ENCODE measurements around the gene MISP. TPM values are rescaled to one million over a fixed set of nuclear protein-coding genes. Genes with fewer than 3 reads are reported as not detected.

The MISP gene
- polyA plus RNA-seq, 4 donors: 0.44 to 10.6 (median 6.8) TPM

- no peak for DNase-seq (ENCODE audit: low read depth in 4 of 4, low spot score in 3 of 4)
Measured at GRCh38 chr19:805600-806550, 55.0 kb downstream of the MISP start.

- DNase-seq (ENCODE audit: low read depth in 4 of 4, low spot score in 3 of 4): no peak
Measured at GRCh38 chr19:806815-807421, 56.0 kb downstream of the MISP start.

- no peak for DNase-seq (ENCODE audit: low read depth in 4 of 4, low spot score in 3 of 4)
Measured at GRCh38 chr19:807627-808422, 56.9 kb downstream of the MISP start.

GRCh38 chr19:808423-808775, 57.5 kb downstream of the MISP start:
- no peak for DNase-seq (ENCODE audit: low read depth in 4 of 4, low spot score in 3 of 4)

- no peak for DNase-seq (ENCODE audit: low read depth in 4 of 4, low spot score in 3 of 4)
Measured at GRCh38 chr19:810077-810855, 59.4 kb downstream of the MISP start.

GRCh38 chr19:810883-811489, 60.1 kb downstream of the MISP start:
- DNase-seq (ENCODE audit: low read depth in 4 of 4, low spot score in 3 of 4): no peak

GRCh38 chr19:811506-812048, 60.7 kb downstream of the MISP start:
- DNase-seq (ENCODE audit: low read depth in 4 of 4, low spot score in 3 of 4): no peak

- no peak for DNase-seq (ENCODE audit: low read depth in 4 of 4, low spot score in 3 of 4)
Measured at GRCh38 chr19:812049-812746, 61.3 kb downstream of the MISP start.

- no peak for DNase-seq (ENCODE audit: low read depth in 4 of 4, low spot score in 3 of 4)
Measured at GRCh38 chr19:812747-813218, 61.9 kb downstream of the MISP start.

GRCh38 chr19:813219-814151, 62.6 kb downstream of the MISP start:
- DNase-seq (ENCODE audit: low read depth in 4 of 4, low spot score in 3 of 4): no peak

Other genes with a start within 250 kb of the MISP start
- gene TPGS1, start 243.6 kb upstream of the MISP start, polyA plus RNA-seq (ENCODE audit: insufficient read length in 4 of 4): 10 to 100 TPM in 2 of 4 donors, 1 to 10 TPM in 2; 5.3 to 16.9 (median 9.5) TPM
- 10 to 100 TPM; 50.0 to 71.2 (median 60.9) TPM for gene CDC34, start 219.4 kb upstream of the MISP start, polyA plus RNA-seq (ENCODE audit: insufficient read length in 4 of 4)
- gene GZMM, start 207.1 kb upstream of the MISP start, polyA plus RNA-seq (ENCODE audit: insufficient read length in 4 of 4): under 1 TPM in 3 of 4 donors, not detected in 1; 0.23 to 0.94 (median 0.37) TPM
- 100 to 1,000 TPM; 264 to 534 (median 410) TPM for gene BSG, start 178.5 kb upstream of the MISP start, polyA plus RNA-seq (ENCODE audit: insufficient read length in 4 of 4)
- gene HCN2, start 161.2 kb upstream of the MISP start, polyA plus RNA-seq (ENCODE audit: insufficient read length in 4 of 4): under 1 TPM; 0.19 to 0.74 (median 0.38) TPM
- gene POLRMT, start 117.6 kb upstream of the MISP start, polyA plus RNA-seq (ENCODE audit: insufficient read length in 4 of 4): 10 to 100 TPM; 37.1 to 65.9 (median 53.1) TPM
- under 1 TPM; 0.11 to 0.55 (median 0.34) TPM for gene FGF22, start 111.2 kb upstream of the MISP start, polyA plus RNA-seq (ENCODE audit: insufficient read length in 4 of 4)
- 10 to 100 TPM; 19.4 to 37.5 (median 20.5) TPM for gene RNF126, start 87.9 kb upstream of the MISP start, polyA plus RNA-seq (ENCODE audit: insufficient read length in 4 of 4)
- 10 to 100 TPM; 14.3 to 18.8 (median 17.7) TPM for gene FSTL3, start 74.7 kb upstream of the MISP start, polyA plus RNA-seq (ENCODE audit: insufficient read length in 4 of 4)
- gene PRSS57, start 55.7 kb upstream of the MISP start, polyA plus RNA-seq (ENCODE audit: insufficient read length in 4 of 4): under 1 TPM in 3 of 4 donors, not detected in 1; 0.22 to 0.46 (median 0.23) TPM
- 100 to 1,000 TPM in 1 of 4 donors, 10 to 100 TPM in 3; 63.6 to 111 (median 78.1) TPM for gene PALM, start 42.2 kb upstream of the MISP start, polyA plus RNA-seq (ENCODE audit: insufficient read length in 4 of 4)
- gene PTBP1, start 46.3 kb downstream of the MISP start, polyA plus RNA-seq (ENCODE audit: insufficient read length in 4 of 4): 100 to 1,000 TPM; 292 to 417 (median 389) TPM
- gene PLPPR3, start 70.8 kb downstream of the MISP start, polyA plus RNA-seq (ENCODE audit: insufficient read length in 4 of 4): 10 to 100 TPM; 10.3 to 18.9 (median 11.4) TPM
- 1 to 10 TPM in 2 of 4 donors, under 1 TPM in 2; 0.86 to 3.6 (median 1.1) TPM for gene AZU1, start 76.7 kb downstream of the MISP start, polyA plus RNA-seq (ENCODE audit: insufficient read length in 4 of 4)
- gene PRTN3, start 89.9 kb downstream of the MISP start, polyA plus RNA-seq (ENCODE audit: insufficient read length in 4 of 4): 1 to 10 TPM in 2 of 4 donors, under 1 TPM in 2; 0.59 to 2.0 (median 1.0) TPM
- 1 to 10 TPM in 1 of 4 donors, under 1 TPM in 1, not detected in 2; 0.48 to 1.1 TPM for gene ELANE, start 101.2 kb downstream of the MISP start, polyA plus RNA-seq (ENCODE audit: insufficient read length in 4 of 4)
- 10 to 100 TPM in 1 of 4 donors, 1 to 10 TPM in 3; 2.3 to 12.9 (median 3.6) TPM for gene CFD, start 108.6 kb downstream of the MISP start, polyA plus RNA-seq (ENCODE audit: insufficient read length in 4 of 4)
- gene MED16, start 142.1 kb downstream of the MISP start, polyA plus RNA-seq (ENCODE audit: insufficient read length in 4 of 4): 10 to 100 TPM; 46.5 to 86.8 (median 53.7) TPM
- not detected for gene RNU6-9, start 142.4 kb downstream of the MISP start, polyA plus RNA-seq (ENCODE audit: insufficient read length in 4 of 4)
- gene R3HDM4, start 162.1 kb downstream of the MISP start, polyA plus RNA-seq (ENCODE audit: insufficient read length in 4 of 4): 10 to 100 TPM; 39.3 to 61.2 (median 47.8) TPM
- gene KISS1R, start 166.2 kb downstream of the MISP start, polyA plus RNA-seq (ENCODE audit: insufficient read length in 4 of 4): under 1 TPM; 0.20 to 0.98 (median 0.40) TPM
- gene ARID3A, start 174.9 kb downstream of the MISP start, polyA plus RNA-seq (ENCODE audit: insufficient read length in 4 of 4): 10 to 100 TPM; 13.2 to 35.9 (median 19.1) TPM
- gene WDR18, start 233.2 kb downstream of the MISP start, polyA plus RNA-seq (ENCODE audit: insufficient read length in 4 of 4): 10 to 100 TPM; 24.4 to 55.7 (median 38.7) TPM
- 1 to 10 TPM in 1 of 4 donors, under 1 TPM in 3; 0.33 to 1.4 (median 0.69) TPM for gene GRIN3B, start 249.3 kb downstream of the MISP start, polyA plus RNA-seq (ENCODE audit: insufficient read length in 4 of 4)

Data from left renal pelvis (tissue), 4 donors.